Tibial nerve (tissue), 4 donors: ENCODE data around the gene CEP85. TPM values are rescaled to one million over a fixed set of nuclear protein-coding genes. Genes with fewer than 3 reads are reported as not detected.

Source experiments
- DNase-seq, 2 donors: peaks; one replicate each; pipeline ENCODE4 v3.0.0-alpha.2; 2019; ENCODE audit warnings: low spot score in 2 of 2
- H3K27ac ChIP-seq, 4 donors: fragments of 200-600 bp; sonication (generic) in 3 of 4; one replicate each; pipeline ENCODE4 v1.5.1; 2017 to 2019; ENCODE audit warnings: mild to moderate bottlenecking in 1 of 4
- H3K27me3 ChIP-seq, 2 donors: fragments of 200-600 bp; sonication (generic) in 1 of 2; one replicate each; pipeline versions ENCODE4 v1.5.1 to v1.6.0; 2017 to 2019
- H3K36me3 ChIP-seq, 3 donors: fragments of 200-600 bp; sonication (generic); one replicate each; pipeline ENCODE4 v1.5.1; 2018 to 2019
- H3K4me1 ChIP-seq, 4 donors: fragments of 200-600 bp; sonication (generic) in 3 of 4; one replicate each; pipeline ENCODE4 v1.5.1; 2017 to 2019
- H3K4me3 ChIP-seq, 4 donors: fragments of 200-600 bp; sonication (generic) in 3 of 4; one replicate each; pipeline ENCODE4 v1.5.1; 2017 to 2019; ENCODE audit warnings: mild to moderate bottlenecking in 1 of 4, moderate library complexity in 1 of 4
- H3K9me3 ChIP-seq, 4 donors: fragments of 200-600 bp; sonication (generic) in 3 of 4; one replicate each; pipeline ENCODE4 v1.5.1; 2017 to 2019
- CTCF ChIP-seq, 5 experiments: fragments of 200-600 bp in 3 of 5; fragments of 450-650 bp in 2 of 5; sonication (generic) in 3 of 5; IDR thresholded peaks; one replicate each; pipeline ENCODE4 v1.5.1; 2016 to 2019; ENCODE audit warnings: antibody characterized with exemption in 5 of 5, mild to moderate bottlenecking in 3 of 5, moderate library complexity in 2 of 5
- EP300 ChIP-seq, 2 donors: sonication (generic); formaldehyde crosslinking; IDR thresholded peaks; one replicate each; pipeline ENCODE4 v1.6.1; 2017; ENCODE audit warnings: antibody characterized with exemption in 2 of 2, mild to moderate bottlenecking in 1 of 2
- POLR2A ChIP-seq, 2 donors: fragments of 450-650 bp; IDR thresholded peaks; one replicate each; pipeline ENCODE4 v1.6.1; 2017; ENCODE audit warnings: antibody characterized with exemption in 2 of 2, mild to moderate bottlenecking in 2 of 2, moderate library complexity in 2 of 2
- WGBS, 2 donors: methylation state at CpG; one replicate each; pipeline ENCODE4 v1.1.5; 2018; 5-methylcytosine and 5-hydroxymethylcytosine counted together
- total RNA-seq, 4 donors: library from RNA; depleted of rRNA; stranded (reverse); fragments of >200 nt; gene quantifications; one replicate each; pipeline ENCODE4 v1.1.0, GENCODE V29; 2016

Gene CEP85
- total RNA-seq, 4 donors from 2014 or later: 14.9 to 23.7 (median 20.0) TPM

- Histone ChIP-seq H3K4me3 (no peak overlapping the region), H3K27ac (peak overlapping the region; percentile 6 to 96 (median 69)), H3K27me3 (no peaks in the 10 kb centered on the region), H3K4me1 (peaks cover 0 to 81% (median 46%) of the 10 kb centered on the region in 4 donors), H3K36me3 (peaks cover 0 to 8% (median 0%) of the 10 kb centered on the region in 3 donors), H3K9me3 (no peaks in the 10 kb centered on the region)
- 28 to 35% methylated on average over 20 to 22 of the region's 22 CpGs for WGBS, 2 donors
- no peak for TF ChIP-seq POLR2A (IDR thresholded peaks at IDR 0.05)
- peak; percentile 60 to 72 (median 69) for TF ChIP-seq CTCF (IDR thresholded peaks at IDR 0.05)
- peak in 1 of 2 donors; percentile 29 for TF ChIP-seq EP300 (IDR thresholded peaks at IDR 0.05)
- peak; percentile 40 to 64 for DNase-seq
These were observed 50.8 kb downstream of the CEP85 start for GRCh38 chr1:26284597-26285347.

GRCh38 chr1:26285366-26286063 lies 51.5 kb downstream of the CEP85 start:
- peak overlapping the region in 3 of 4 donors; percentile 49 to 96 (median 72) for H3K27ac ChIP-seq
- no peak for DNase-seq
- WGBS, 2 donors: 79 to 81% methylated on average over 18 of the region's 19 CpGs
- peaks cover 0 to 85% (median 48%) of the 10 kb centered on the region in 4 donors for H3K4me1 ChIP-seq
- H3K4me3 ChIP-seq: no peak overlapping the region
- TF ChIP-seq CTCF (IDR thresholded peaks at IDR 0.05) (no peak), POLR2A (IDR thresholded peaks at IDR 0.05) (no peak), EP300 (IDR thresholded peaks at IDR 0.05) (no peak)
- H3K27me3 ChIP-seq: no peaks in the 10 kb centered on the region
- H3K36me3 ChIP-seq: peaks cover 0 to 8% (median 0%) of the 10 kb centered on the region in 3 donors
- no peaks in the 10 kb centered on the region for H3K9me3 ChIP-seq

GRCh38 chr1:26286064-26286416 lies 52.0 kb downstream of the CEP85 start:
- peak overlapping the region in 3 of 4 donors; percentile 31 to 72 (median 36) for H3K27ac ChIP-seq

GRCh38 chr1:26287033-26287711 lies 53.2 kb downstream of the CEP85 start:
- WGBS, 2 donors: 59 to 61% methylated on average over 8 of the region's 8 CpGs
- DNase-seq: peak in 1 of 2 donors; percentile 36
- no peak overlapping the region for H3K4me3 ChIP-seq
- H3K36me3 ChIP-seq: peaks cover 0 to 4% (median 0%) of the 10 kb centered on the region in 3 donors
- TF ChIP-seq EP300 (IDR thresholded peaks at IDR 0.05) (peak in 1 of 2 donors; percentile 43), CTCF (IDR thresholded peaks at IDR 0.05) (no peak)
- peaks cover 0 to 79% (median 42%) of the 10 kb centered on the region in 4 donors for H3K4me1 ChIP-seq
- peak overlapping the region in 3 of 4 donors; percentile 31 to 72 (median 54) for H3K27ac ChIP-seq
- H3K27me3 ChIP-seq: no peaks in the 10 kb centered on the region
- H3K9me3 ChIP-seq: no peaks in the 10 kb centered on the region

More at GRCh38 chr1:26286064-26286416, 52.0 kb downstream of the CEP85 start:
- H3K9me3 ChIP-seq: no peaks in the 10 kb centered on the region
- H3K27me3 ChIP-seq: no peaks in the 10 kb centered on the region
- H3K36me3 ChIP-seq: peaks cover 0 to 8% (median 0%) of the 10 kb centered on the region in 3 donors
- no peak for TF ChIP-seq POLR2A (IDR thresholded peaks at IDR 0.05)
- no peak for TF ChIP-seq EP300 (IDR thresholded peaks at IDR 0.05)
- no peak for TF ChIP-seq CTCF (IDR thresholded peaks at IDR 0.05)
- WGBS, 2 donors: 69 to 80% methylated on average over 2 of the region's 2 CpGs
- H3K4me3 ChIP-seq: no peak overlapping the region
- no peak for DNase-seq
- H3K4me1 ChIP-seq: peaks cover 0 to 83% (median 46%) of the 10 kb centered on the region in 4 donors
